Stimulated activated CD4-positive, alpha-beta T cell treated with anti-CD3 and anti-CD28 coated beads, TNF-alpha, amount 100 ng/mL, for 4 hours (primary cell): ENCODE data around the gene KLHL6.
"Not testable (repeated sequence)": the region's sequence is repeated elsewhere in the genome, so short reads cannot be mapped to it uniquely, and the experiment has no call there.

Experiments used
- DNase-seq, 3 experiments: peaks; one replicate each; pipeline ENCODE4 v3.0.0-alpha.2; 2020; ENCODE audit warnings: low read depth in 3 of 3

The KLHL6 gene

GRCh38 chr3:183487016-183487415 is 68.5 kb downstream of the KLHL6 start:
- no peak for DNase-seq

- no peak for DNase-seq
Measured at GRCh38 chr3:183486472-183486871, 69.0 kb downstream of the KLHL6 start.

- no peak for DNase-seq
Measured at GRCh38 chr3:183485585-183485984, 69.9 kb downstream of the KLHL6 start.

GRCh38 chr3:183485093-183485492 is 70.4 kb downstream of the KLHL6 start:
- DNase-seq, result no peak

- no peak for DNase-seq
Measured at GRCh38 chr3:183484431-183485075, 71.0 kb downstream of the KLHL6 start.

- DNase-seq, result no peak
Measured at GRCh38 chr3:183481582-183481981, 73.9 kb downstream of the KLHL6 start.

GRCh38 chr3:183478501-183478900 is 77.0 kb downstream of the KLHL6 start:
- DNase-seq, result no peak

GRCh38 chr3:183477801-183478456 is 77.6 kb downstream of the KLHL6 start:
- DNase-seq, result no peak

- not testable (repeated sequence) for DNase-seq
Measured at GRCh38 chr3:183475764-183476162, 79.7 kb downstream of the KLHL6 start.

GRCh38 chr3:183475016-183475763 is 80.3 kb downstream of the KLHL6 start:
- DNase-seq, result no peak

- DNase-seq, result no peak
Measured at GRCh38 chr3:183473969-183474368, 81.5 kb downstream of the KLHL6 start.

- no peak for DNase-seq
Measured at GRCh38 chr3:183472155-183472554, 83.4 kb downstream of the KLHL6 start.

- no peak for DNase-seq
Measured at GRCh38 chr3:183468424-183468823, 87.1 kb downstream of the KLHL6 start.

GRCh38 chr3:183466575-183466974 is 88.9 kb downstream of the KLHL6 start:
- no peak for DNase-seq

- not testable (repeated sequence) for DNase-seq
Measured at GRCh38 chr3:183465710-183466109, 89.8 kb downstream of the KLHL6 start.

GRCh38 chr3:183464480-183464879 is 91.0 kb downstream of the KLHL6 start:
- no peak for DNase-seq

- no peak for DNase-seq
Measured at GRCh38 chr3:183460081-183461055, 95.1 kb downstream of the KLHL6 start.

- no peak for DNase-seq
Measured at GRCh38 chr3:183455089-183455488, 100.4 kb downstream of the KLHL6 start.

- DNase-seq, result no peak
Measured at GRCh38 chr3:183454064-183454463, 101.4 kb downstream of the KLHL6 start.

GRCh38 chr3:183449791-183450190 is 105.7 kb downstream of the KLHL6 start:
- no peak for DNase-seq

- DNase-seq, result no peak
Measured at GRCh38 chr3:183449391-183449790, 106.1 kb downstream of the KLHL6 start.
